ENCODE measurements around the gene TCTN2. TPM values are rescaled to one million over a fixed set of nuclear protein-coding genes. Genes with fewer than 3 reads are reported as not detected.

Gene TCTN2
- total RNA-seq (1 to 10 TPM; 2.3 to 6.3 (median 4.4) TPM), polyA plus RNA-seq (1 to 10 TPM; 1.9 to 2.8 TPM)
- long read RNA-seq, donor 1, partial matches to known transcripts: 2 of 5 reads
- long read RNA-seq, donor 1, other reads (novel, unspliced or antisense): 1 of 5 reads
- long read RNA-seq, donor 2, partial matches to known transcripts: 0 of 4 reads
- long read RNA-seq, donor 2, other reads (novel, unspliced or antisense): 1 of 4 reads
- long read RNA-seq, donor 3, partial matches to known transcripts: 0 of 1 reads
- long read RNA-seq, donor 3, other reads (novel, unspliced or antisense): 0 of 1 reads

DNA sequence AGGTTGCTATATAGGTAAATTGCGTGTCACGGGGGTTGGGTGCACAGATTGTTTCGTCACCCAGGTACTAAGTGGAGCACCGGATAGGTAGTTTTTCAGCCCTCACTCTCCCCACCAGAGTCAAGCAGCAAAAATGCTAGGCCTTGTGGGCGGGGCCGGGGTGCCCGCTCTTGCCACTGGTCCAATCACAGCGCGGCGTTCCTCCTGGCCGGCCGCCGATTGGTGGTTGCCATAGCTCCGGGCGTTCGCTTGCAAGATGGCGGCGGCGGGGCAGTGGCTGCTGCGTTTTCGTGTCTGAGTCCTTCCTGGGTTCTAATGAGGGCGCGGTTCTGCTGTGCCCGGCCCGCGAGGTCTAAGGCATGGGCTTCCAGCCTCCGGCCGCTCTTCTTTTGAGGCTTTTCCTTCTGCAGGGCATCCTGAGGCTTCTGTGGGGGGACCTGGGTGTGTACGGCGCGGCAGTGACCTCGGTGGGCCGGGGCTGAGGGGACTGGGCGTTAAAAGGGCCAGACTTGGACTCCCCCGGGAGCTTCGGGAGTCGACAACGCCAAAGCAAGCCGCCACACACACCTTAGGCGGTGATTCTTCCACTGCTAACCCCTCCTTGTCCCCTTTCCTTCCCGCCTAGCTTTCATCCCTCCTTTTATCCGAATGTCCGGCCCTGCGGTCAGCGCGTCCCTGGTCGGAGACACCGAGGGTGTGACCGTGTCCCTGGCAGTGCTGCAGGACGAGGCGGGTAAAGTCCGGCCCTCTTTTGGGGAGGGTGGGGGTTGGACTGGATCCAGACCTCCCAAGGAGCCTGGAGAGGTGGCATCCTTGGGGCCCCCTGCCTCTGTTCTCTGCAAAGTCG is at the start of gene TCTN2:
Gene TCTN2, plus strand, starts transcription at position 232 of the 847 bp plus-strand sequence. Its CDS starts 128 bp downstream, at position 360.
- DNase-seq (peak; percentile 95 to 96), ATAC-seq (peak; percentile 98 to 100 (median 100))
- 1 to 2% methylated on average over 53 of the region's 53 CpGs for WGBS, 2 donors
- Histone ChIP-seq H3K4me1 (peaks cover 0 to 14% (median 12%) of the 10 kb centered on the region in 9 donors), H3K9me3 (peaks cover 0 to 3% (median 0%) of the 10 kb centered on the region in 11 donors), H3K27ac (peak within 1 kb of the TSS in 5 of 10 donors; percentile 21 to 65 (median 50)), H3K4me3 (peak within 1 kb of the TSS; percentile 68 to 95 (median 84)), H3K36me3 (peaks cover 0 to 32% (median 7%) of the 10 kb centered on the region in 9 donors), H3K27me3 (no peaks in the 10 kb centered on the region)
- intact Hi-C loops (cut with DNase I): no loop called here
- TF ChIP-seq, protein P1, sequence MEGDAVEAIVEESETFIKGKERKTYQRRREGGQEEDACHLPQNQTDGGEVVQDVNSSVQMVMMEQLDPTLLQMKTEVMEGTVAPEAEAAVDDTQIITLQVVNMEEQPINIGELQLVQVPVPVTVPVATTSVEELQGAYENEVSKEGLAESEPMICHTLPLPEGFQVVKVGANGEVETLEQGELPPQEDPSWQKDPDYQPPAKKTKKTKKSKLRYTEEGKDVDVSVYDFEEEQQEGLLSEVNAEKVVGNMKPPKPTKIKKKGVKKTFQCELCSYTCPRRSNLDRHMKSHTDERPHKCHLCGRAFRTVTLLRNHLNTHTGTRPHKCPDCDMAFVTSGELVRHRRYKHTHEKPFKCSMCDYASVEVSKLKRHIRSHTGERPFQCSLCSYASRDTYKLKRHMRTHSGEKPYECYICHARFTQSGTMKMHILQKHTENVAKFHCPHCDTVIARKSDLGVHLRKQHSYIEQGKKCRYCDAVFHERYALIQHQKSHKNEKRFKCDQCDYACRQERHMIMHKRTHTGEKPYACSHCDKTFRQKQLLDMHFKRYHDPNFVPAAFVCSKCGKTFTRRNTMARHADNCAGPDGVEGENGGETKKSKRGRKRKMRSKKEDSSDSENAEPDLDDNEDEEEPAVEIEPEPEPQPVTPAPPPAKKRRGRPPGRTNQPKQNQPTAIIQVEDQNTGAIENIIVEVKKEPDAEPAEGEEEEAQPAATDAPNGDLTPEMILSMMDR (IDR thresholded peaks at IDR 0.05): no peak

DNA sequence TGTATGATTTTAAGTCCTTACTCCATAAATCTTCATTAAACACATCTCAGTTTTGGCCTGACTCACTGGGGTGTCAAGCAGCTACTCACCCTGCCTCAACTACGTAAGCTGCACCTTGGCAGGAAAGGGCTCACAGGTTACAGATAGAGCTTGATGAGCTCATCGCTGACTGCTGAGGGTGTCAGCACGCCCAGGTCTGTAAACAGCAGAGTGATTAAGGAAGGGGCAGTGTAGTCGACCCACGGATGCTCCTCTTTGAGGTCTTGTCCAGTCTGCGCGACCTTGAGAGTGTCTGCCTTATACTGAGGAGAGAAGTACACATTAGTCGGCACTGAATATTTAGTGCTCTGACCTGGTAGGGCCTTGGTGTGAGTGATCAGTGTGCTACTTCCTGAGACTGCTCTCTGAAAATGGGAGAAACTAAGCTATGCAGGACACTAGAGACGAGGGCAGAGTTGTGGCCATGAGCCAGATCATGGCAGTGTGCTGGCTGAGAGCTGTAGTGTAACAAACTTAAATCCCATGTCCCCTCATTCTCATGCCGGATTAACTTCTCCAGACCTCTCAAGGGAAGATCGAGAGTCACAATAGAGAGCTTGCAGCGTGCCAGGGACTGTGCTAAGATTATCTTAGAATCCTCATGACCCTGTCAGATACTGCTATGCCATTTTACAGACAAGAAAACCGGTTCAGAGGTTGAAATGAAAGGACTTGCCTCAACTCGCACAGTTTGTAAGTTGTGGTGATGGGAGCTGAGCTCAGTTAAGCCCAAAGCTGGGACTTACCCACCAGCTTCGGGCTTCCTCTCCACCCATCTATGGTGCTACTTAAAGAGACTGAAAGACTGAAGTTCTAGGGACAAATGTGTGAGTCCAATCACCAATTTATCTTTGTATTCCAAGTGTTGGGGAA is 49.0 kb upstream of the TCTN2 start:
- intact Hi-C loops (cut with DNase I): no loop called here
- Histone ChIP-seq H3K36me3 (peaks cover 0 to 100% (median 82%) of the 10 kb centered on the region in 9 donors), H3K9me3 (no peaks in the 10 kb centered on the region), H3K27ac (no peak overlapping the region), H3K4me1 (peaks cover 0 to 5% (median 0%) of the 10 kb centered on the region in 9 donors), H3K4me3 (no peak overlapping the region), H3K27me3 (no peaks in the 10 kb centered on the region)
- 77 to 81% methylated on average over 15 of the region's 15 CpGs for WGBS, 2 donors
- no peak for DNase-seq
- TF ChIP-seq, protein P1 (IDR thresholded peaks at IDR 0.05): no peak
- peak in 3 of 8 donors; percentile 14 to 33 (median 18) for ATAC-seq

DNA sequence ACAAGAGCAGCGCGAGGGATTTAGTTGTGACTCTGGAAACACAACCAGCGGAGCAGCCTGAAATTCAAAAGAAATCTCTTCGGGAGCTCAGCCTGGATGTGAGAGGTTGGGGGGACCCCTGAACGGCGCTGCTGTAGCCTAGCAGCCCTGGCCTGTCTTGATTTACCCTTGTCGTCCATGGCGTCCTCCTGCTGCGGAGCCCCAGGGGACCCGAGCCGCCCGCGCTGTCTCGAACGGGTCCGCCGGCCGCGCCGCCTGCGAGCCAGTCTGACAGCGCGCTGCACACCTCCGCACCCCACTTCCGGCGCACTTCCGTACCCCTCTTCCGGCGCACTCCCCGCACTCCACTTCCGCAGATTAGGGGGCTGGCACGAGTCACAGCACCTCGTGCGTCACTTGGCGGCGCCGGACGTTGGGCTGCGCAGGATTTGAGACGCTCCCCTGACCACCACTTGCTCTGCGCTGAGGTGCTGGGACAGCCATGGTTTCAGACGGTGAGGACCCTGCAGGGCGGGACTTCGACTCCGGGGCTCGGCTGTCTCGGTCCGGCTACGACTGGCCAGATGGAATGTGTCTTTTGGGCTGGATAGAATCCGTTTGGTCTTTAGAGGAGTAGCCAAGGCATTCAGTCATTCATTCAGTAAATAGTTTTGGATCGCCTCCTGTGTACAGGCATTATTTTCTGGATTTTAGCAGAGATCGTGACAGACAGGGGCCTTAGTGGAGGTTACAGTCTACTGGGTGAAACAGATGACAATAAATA is 37.4 kb upstream of the TCTN2 start, which contains the start of the genes EIF2B1 and GTF2H3:
Gene EIF2B1, minus strand, starts transcription at position 308 of the 763 bp plus-strand sequence. Its CDS starts 129 bp downstream, at position 179.
Gene GTF2H3, plus strand, starts transcription at position 451 of the 763 bp plus-strand sequence. Its CDS starts 31 bp downstream, at position 482.
- no peaks in the 10 kb centered on the region for H3K9me3 ChIP-seq
- 0% methylated on average over 52 of the region's 52 CpGs for WGBS, 2 donors
- DNase-seq (peak; percentile 95), ATAC-seq (peak; percentile 98 to 100 (median 100))
- H3K4me1 ChIP-seq: peaks cover 5 to 24% (median 18%) of the 10 kb centered on the region in 9 donors
- TF ChIP-seq, protein P1 (IDR thresholded peaks at IDR 0.05): no peak
- H3K27ac ChIP-seq: peak within 1 kb of the TSS; percentile 2 to 91 (median 84)
- peak within 1 kb of the TSS; percentile 70 to 94 (median 87) for H3K4me3 ChIP-seq
- intact Hi-C loops (cut with DNase I): no loop called here
- H3K36me3 ChIP-seq: peaks cover 0 to 44% (median 30%) of the 10 kb centered on the region in 9 donors
- H3K27me3 ChIP-seq: no peaks in the 10 kb centered on the region
